ENCODE results near the gene MAPKAP1.

Gene MAPKAP1

GRCh38 chr9:125472562-125472925 is 234.5 kb downstream of the MAPKAP1 start:
- no peak for TF ChIP-seq CTCF (IDR thresholded peaks at IDR 0.05)

- TF ChIP-seq CTCF (IDR thresholded peaks at IDR 0.05): no peak
Observed at GRCh38 chr9:125470767-125471580, 236.0 kb downstream of the MAPKAP1 start.

- TF ChIP-seq CTCF (IDR thresholded peaks at IDR 0.05): no peak
Observed at GRCh38 chr9:125470189-125470588, 236.8 kb downstream of the MAPKAP1 start.

- no peak for TF ChIP-seq CTCF (IDR thresholded peaks at IDR 0.05)
Observed at GRCh38 chr9:125468646-125469045, 238.4 kb downstream of the MAPKAP1 start.

GRCh38 chr9:125467116-125467740 is 239.8 kb downstream of the MAPKAP1 start:
- TF ChIP-seq CTCF (IDR thresholded peaks at IDR 0.05): no peak

GRCh38 chr9:125466411-125466810 is 240.6 kb downstream of the MAPKAP1 start:
- TF ChIP-seq CTCF (IDR thresholded peaks at IDR 0.05): no peak

- no peak for TF ChIP-seq CTCF (IDR thresholded peaks at IDR 0.05)
Observed at GRCh38 chr9:125464591-125465385, 242.2 kb downstream of the MAPKAP1 start.
